ENCODE data around the gene SERPINI2. TPM values are rescaled to one million over a fixed set of nuclear protein-coding genes. Genes with fewer than 3 reads are reported as not detected.
"Not testable (repeated sequence)": the region's sequence is repeated elsewhere in the genome, so short reads cannot be mapped to it uniquely, and the experiment has no call there.

The SERPINI2 gene
- total RNA-seq, 2 donors from 2014 or later, result not detected

DNA sequence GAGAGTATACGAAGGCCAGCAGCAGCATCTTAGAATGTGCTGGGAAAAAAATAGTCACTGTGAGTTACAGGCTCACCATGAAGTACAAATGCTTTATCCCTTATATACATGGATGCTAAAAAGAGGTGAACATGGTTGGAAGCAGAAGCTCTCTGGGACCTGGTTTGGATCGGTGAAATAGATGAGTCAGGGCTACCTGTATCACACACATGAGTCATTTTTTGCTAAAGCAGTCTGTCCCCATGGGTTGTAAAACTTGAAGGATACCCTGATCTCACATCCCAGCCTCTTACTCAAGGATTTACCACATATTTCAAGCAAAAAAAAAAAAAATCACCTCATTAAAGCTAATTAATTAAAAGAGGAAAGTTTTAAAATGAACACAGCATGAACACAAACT, 6.9 kb upstream of the SERPINI2 start:
- H3K27ac Mint-ChIP-seq, result no peak overlapping the region
- H3K4me3 Mint-ChIP-seq, result no peak overlapping the region
- H3K27me3 Mint-ChIP-seq, result no peaks in the 10 kb centered on the region
- H3K4me1 Mint-ChIP-seq (ENCODE audit: low read depth in 2 of 2), result no peaks in the 10 kb centered on the region
- no peaks in the 10 kb centered on the region for H3K36me3 Mint-ChIP-seq
- no peak for DNase-seq (ENCODE audit: low spot score)
- no peaks in the 10 kb centered on the region for H3K9me3 Mint-ChIP-seq
- no peak for ATAC-seq

GRCh38 chr3:167469381-167469780, 4.5 kb downstream of the SERPINI2 start:
- H3K9me3 Mint-ChIP-seq, result no peaks in the 10 kb centered on the region
- H3K36me3 Mint-ChIP-seq, result no peaks in the 10 kb centered on the region
- no peak for DNase-seq (ENCODE audit: low spot score)
- H3K4me3 Mint-ChIP-seq, result no peak overlapping the region
- ATAC-seq, result no peak
- H3K27me3 Mint-ChIP-seq, result no peaks in the 10 kb centered on the region
- no peak overlapping the region for H3K27ac Mint-ChIP-seq
- H3K4me1 Mint-ChIP-seq (ENCODE audit: low read depth in 2 of 2), result no peaks in the 10 kb centered on the region

DNA sequence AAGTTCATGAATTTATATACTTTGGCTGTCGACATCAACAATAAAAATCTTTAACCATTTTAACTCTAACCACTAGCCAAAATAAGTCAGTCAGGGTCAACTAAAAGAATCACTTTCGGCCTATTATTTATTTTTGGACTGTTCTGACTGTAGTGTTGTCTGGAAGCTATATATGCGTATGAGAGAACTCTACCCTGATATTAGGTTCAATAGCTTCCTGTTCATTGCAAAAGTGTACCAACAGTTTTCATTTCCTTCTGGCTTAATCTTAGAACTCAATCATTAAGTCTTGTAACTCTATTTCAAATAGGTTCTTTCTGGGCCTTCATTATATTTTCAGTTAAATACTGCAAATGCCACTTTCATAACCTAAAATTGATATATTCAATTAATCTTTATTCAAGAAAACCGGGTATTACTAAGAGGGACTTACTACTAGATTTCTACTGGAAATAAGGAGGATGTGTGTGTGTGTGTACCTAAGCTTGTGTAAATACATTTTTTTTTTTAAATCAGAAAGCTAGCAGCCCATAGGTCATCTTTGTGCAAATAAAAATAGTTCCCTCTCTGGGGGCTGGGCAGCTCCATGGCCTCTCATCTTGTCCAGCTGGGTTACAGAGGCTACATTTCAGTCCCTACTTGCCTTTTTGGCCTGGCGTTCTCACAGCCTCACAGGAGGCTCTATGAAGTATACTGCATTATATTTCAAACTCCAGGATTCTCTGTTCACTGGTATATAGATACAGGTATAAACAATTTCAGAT, 5.8 kb downstream of the SERPINI2 start:
- Mint-ChIP-seq H3K9me3 (no peaks in the 10 kb centered on the region), H3K27me3 (no peaks in the 10 kb centered on the region), H3K27ac (no peak overlapping the region), H3K4me1 (ENCODE audit: low read depth in 2 of 2) (no peaks in the 10 kb centered on the region), H3K36me3 (no peaks in the 10 kb centered on the region), H3K4me3 (no peak overlapping the region)
- DNase-seq (ENCODE audit: low spot score) (no peak), ATAC-seq (no peak)

- Mint-ChIP-seq H3K4me1 (ENCODE audit: low read depth in 2 of 2) (no peaks in the 10 kb centered on the region), H3K27me3 (no peaks in the 10 kb centered on the region), H3K4me3 (no peak overlapping the region), H3K36me3 (no peaks in the 10 kb centered on the region), H3K9me3 (peaks cover 3% of the 10 kb centered on the region), H3K27ac (no peak overlapping the region)
- no peak for ATAC-seq
- DNase-seq (ENCODE audit: low spot score), result no peak
These were observed 6.9 kb downstream of the SERPINI2 start for GRCh38 chr3:167466966-167467365.

GRCh38 chr3:167456157-167456799, 17.6 kb downstream of the SERPINI2 start:
- H3K27ac Mint-ChIP-seq, result no peak overlapping the region
- H3K36me3 Mint-ChIP-seq, result no peaks in the 10 kb centered on the region

DNA sequence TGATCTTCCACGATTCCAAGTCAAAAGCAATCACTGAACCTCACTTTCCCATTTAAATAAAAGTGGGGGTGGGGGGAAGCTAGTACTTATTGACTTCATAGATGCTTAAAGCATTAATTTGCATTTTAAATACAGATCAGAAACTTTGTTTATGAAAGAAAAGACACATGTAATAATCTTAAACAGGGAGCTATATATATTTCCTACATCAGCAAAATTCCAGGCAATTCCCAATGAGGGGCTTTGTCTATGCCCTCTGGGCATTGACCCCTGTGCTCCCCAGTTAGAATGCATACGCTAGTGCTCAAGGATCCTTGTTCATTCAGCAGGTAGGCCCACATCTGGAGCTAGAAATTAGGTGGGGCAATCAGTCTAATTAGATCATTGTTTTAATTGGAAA, 20.0 kb downstream of the SERPINI2 start:
- H3K9me3 Mint-ChIP-seq, result no peaks in the 10 kb centered on the region

More at GRCh38 chr3:167456157-167456799, 17.6 kb downstream of the SERPINI2 start:
- Mint-ChIP-seq H3K4me1 (ENCODE audit: low read depth in 2 of 2) (no peaks in the 10 kb centered on the region), H3K4me3 (no peak overlapping the region), H3K9me3 (peaks cover 4% of the 10 kb centered on the region), H3K27me3 (no peaks in the 10 kb centered on the region)
- no peak for ATAC-seq
- DNase-seq (ENCODE audit: low spot score), result no peak

DNA sequence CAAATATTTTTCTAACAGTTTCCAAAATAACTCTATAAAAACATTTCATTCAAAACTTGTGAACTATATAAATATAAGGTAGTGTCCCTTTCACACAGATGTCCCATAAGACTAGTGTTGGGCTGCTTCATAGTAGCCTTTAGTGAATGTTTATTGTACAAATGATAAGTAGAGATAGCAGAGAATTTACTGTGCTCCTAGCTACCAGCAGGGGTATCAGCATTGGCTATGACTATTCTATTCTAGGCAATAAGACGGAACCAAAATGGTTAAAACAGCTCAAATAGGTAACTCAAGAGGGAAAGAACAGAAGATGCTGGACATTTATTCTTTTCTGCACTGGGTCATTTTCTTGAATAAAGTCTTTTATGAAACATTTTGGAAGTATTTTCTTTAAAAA, 22.6 kb downstream of the SERPINI2 start:
- H3K4me3 Mint-ChIP-seq, result no peak overlapping the region

More for the DNA sequence above, 20.0 kb downstream of the SERPINI2 start:
- H3K4me3 Mint-ChIP-seq, result no peak overlapping the region
- H3K27ac Mint-ChIP-seq, result no peak overlapping the region
- no peak for DNase-seq (ENCODE audit: low spot score)
- ATAC-seq, result no peak
- no peaks in the 10 kb centered on the region for H3K27me3 Mint-ChIP-seq
- H3K4me1 Mint-ChIP-seq (ENCODE audit: low read depth in 2 of 2), result no peaks in the 10 kb centered on the region
- H3K36me3 Mint-ChIP-seq, result no peaks in the 10 kb centered on the region

DNA sequence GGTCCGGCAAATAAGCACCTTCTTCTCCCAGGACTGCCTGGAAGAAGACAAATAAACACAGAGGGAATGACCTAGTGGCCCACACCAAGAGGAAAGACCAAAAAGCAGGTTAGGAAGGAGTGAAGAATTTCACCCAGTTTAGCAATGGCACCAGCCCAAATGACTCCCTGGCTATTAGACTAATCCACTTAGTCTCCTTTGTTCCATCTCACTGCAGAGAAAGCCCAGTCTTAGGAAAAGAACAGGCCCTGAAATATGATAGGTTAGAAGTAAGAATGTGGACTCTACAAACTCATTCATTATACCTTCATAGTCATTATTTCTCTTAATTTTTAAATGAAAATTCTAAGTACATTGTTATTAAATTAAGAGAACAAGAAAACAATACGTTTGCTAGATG, 23.2 kb downstream of the SERPINI2 start:
- Mint-ChIP-seq H3K9me3 (peaks cover 3% of the 10 kb centered on the region), H3K36me3 (no peaks in the 10 kb centered on the region), H3K4me1 (ENCODE audit: low read depth in 2 of 2) (no peaks in the 10 kb centered on the region), H3K27me3 (peaks cover 0 to 2% of the 10 kb centered on the region in 2 donors), H3K27ac (no peak overlapping the region), H3K4me3 (no peak overlapping the region)
- DNase-seq (ENCODE audit: low spot score) (no peak), ATAC-seq (no peak)

More for the DNA sequence above, 22.6 kb downstream of the SERPINI2 start:
- no peak overlapping the region for H3K27ac Mint-ChIP-seq
- no peaks in the 10 kb centered on the region for H3K4me1 Mint-ChIP-seq (ENCODE audit: low read depth in 2 of 2)
- H3K27me3 Mint-ChIP-seq, result no peaks in the 10 kb centered on the region
- DNase-seq (ENCODE audit: low spot score) (no peak), ATAC-seq (no peak)
- H3K36me3 Mint-ChIP-seq, result no peaks in the 10 kb centered on the region
- H3K9me3 Mint-ChIP-seq, result no peaks in the 10 kb centered on the region

- DNase-seq (ENCODE audit: low spot score) (no peak), ATAC-seq (no peak)
- Mint-ChIP-seq H3K36me3 (no peaks in the 10 kb centered on the region), H3K4me1 (ENCODE audit: low read depth in 2 of 2) (no peaks in the 10 kb centered on the region), H3K4me3 (no peak overlapping the region), H3K9me3 (peaks cover 5% of the 10 kb centered on the region), H3K27ac (no peak overlapping the region), H3K27me3 (peaks cover 0 to 2% of the 10 kb centered on the region in 2 donors)
These were observed 23.6 kb downstream of the SERPINI2 start for GRCh38 chr3:167450195-167450594.

DNA sequence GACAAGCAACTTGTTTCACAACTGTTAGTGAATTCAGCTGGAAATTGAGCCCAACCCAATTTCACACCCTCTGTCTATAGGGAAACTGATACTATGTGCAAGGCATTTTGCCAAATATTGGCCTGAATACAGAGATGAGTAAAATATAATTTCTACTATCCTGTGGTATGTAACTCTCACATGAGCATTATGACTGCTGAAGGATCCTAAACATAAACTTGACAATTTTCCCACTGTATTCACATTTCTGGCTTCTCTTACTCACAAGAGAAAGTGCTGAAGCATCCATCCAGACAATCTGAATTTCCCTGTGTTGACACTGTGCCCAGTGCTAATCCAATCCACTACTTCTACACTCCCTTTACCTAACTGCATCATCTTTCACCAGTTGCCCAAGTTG, 28.4 kb downstream of the SERPINI2 start:
- H3K4me1 Mint-ChIP-seq (ENCODE audit: low read depth in 2 of 2), result no peaks in the 10 kb centered on the region
- no peak overlapping the region for H3K27ac Mint-ChIP-seq
- no peaks in the 10 kb centered on the region for H3K36me3 Mint-ChIP-seq
- DNase-seq (ENCODE audit: low spot score), result no peak
- H3K9me3 Mint-ChIP-seq, result peaks cover 5% of the 10 kb centered on the region
- H3K27me3 Mint-ChIP-seq, result peaks cover 0 to 2% of the 10 kb centered on the region in 2 donors
- ATAC-seq, result no peak
- H3K4me3 Mint-ChIP-seq, result no peak overlapping the region

GRCh38 chr3:167441256-167441655, 32.6 kb downstream of the SERPINI2 start:
- ATAC-seq (no peak), DNase-seq (ENCODE audit: low spot score) (no peak)
- Mint-ChIP-seq H3K4me1 (ENCODE audit: low read depth in 2 of 2) (no peaks in the 10 kb centered on the region), H3K9me3 (peaks cover 5% of the 10 kb centered on the region), H3K36me3 (no peaks in the 10 kb centered on the region), H3K27me3 (peaks cover 0 to 2% of the 10 kb centered on the region in 2 donors), H3K4me3 (no peak overlapping the region), H3K27ac (no peak overlapping the region)

- H3K27ac Mint-ChIP-seq, result no peak overlapping the region
- H3K4me3 Mint-ChIP-seq, result no peak overlapping the region
- no peak for DNase-seq (ENCODE audit: low spot score)
- H3K4me1 Mint-ChIP-seq (ENCODE audit: low read depth in 2 of 2), result no peaks in the 10 kb centered on the region
- no peak for ATAC-seq
- no peaks in the 10 kb centered on the region for H3K36me3 Mint-ChIP-seq
- no peaks in the 10 kb centered on the region for H3K27me3 Mint-ChIP-seq
- no peaks in the 10 kb centered on the region for H3K9me3 Mint-ChIP-seq
These were observed 36.3 kb downstream of the SERPINI2 start for GRCh38 chr3:167437428-167438139.

DNA sequence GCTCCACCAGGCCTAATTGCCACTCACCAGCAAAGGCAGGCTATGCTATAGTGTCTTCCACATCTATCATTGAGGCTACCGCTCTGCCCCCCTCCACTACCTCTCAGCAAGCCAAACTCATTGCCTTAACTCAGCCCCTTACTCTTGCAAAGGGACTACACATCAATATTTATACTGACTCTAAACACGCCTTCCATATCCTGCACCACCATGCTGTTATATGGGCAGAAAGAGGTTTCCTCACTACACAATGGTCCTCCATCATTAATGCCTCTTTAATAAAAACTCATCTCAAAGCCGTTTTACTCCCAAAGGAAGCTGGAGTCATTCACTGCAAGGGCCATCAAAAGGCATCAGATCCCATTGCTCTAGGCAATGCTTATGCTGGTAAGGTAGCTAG, 46.9 kb downstream of the SERPINI2 start:
- H3K36me3 Mint-ChIP-seq; H3K4me1 Mint-ChIP-seq (ENCODE audit: low read depth in 2 of 2): not testable (repeated sequence)

DNA sequence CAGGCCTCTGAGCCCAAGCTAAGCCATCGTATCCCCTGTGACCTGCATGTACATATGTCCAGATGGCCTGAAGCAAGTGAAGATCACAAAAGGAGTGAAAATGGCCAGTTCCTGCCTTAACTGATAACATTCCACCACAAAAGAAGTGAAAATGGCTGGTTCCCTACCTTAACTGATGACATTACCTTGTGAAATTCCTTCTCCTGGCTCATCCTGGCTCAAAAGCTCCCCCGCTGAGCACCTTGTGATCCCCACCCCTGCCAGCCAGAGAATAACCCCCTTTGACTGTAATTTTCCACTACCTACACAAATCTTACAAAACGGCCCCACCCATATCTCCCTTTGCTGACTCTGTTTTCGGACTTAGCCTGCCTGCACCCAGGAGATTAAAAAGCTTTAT, 51.4 kb downstream of the SERPINI2 start:
- H3K27ac Mint-ChIP-seq; ATAC-seq; H3K36me3 Mint-ChIP-seq; H3K4me1 Mint-ChIP-seq (ENCODE audit: low read depth in 2 of 2); H3K4me3 Mint-ChIP-seq; H3K9me3 Mint-ChIP-seq; DNase-seq (ENCODE audit: low spot score): not testable (repeated sequence)
- peaks cover 0 to 11% of the 10 kb centered on the region in 2 donors for H3K27me3 Mint-ChIP-seq

More for the DNA sequence above, 46.9 kb downstream of the SERPINI2 start:
- H3K27ac Mint-ChIP-seq; ATAC-seq; H3K4me3 Mint-ChIP-seq; H3K9me3 Mint-ChIP-seq; DNase-seq (ENCODE audit: low spot score): not testable (repeated sequence)
- peaks cover 0 to 11% of the 10 kb centered on the region in 2 donors for H3K27me3 Mint-ChIP-seq
